NCI-H1092 (cell line): ENCODE results near the gene EFL1.
"Not testable (repeated sequence)": the region's sequence is repeated elsewhere in the genome, so short reads cannot be mapped to it uniquely, and the experiment has no call there.

Experiments used
- DNase-seq: peaks from one replicate; lab custom pipeline; 2025; lab: John Stamatoyannopoulos, UW

EFL1 gene

DNA sequence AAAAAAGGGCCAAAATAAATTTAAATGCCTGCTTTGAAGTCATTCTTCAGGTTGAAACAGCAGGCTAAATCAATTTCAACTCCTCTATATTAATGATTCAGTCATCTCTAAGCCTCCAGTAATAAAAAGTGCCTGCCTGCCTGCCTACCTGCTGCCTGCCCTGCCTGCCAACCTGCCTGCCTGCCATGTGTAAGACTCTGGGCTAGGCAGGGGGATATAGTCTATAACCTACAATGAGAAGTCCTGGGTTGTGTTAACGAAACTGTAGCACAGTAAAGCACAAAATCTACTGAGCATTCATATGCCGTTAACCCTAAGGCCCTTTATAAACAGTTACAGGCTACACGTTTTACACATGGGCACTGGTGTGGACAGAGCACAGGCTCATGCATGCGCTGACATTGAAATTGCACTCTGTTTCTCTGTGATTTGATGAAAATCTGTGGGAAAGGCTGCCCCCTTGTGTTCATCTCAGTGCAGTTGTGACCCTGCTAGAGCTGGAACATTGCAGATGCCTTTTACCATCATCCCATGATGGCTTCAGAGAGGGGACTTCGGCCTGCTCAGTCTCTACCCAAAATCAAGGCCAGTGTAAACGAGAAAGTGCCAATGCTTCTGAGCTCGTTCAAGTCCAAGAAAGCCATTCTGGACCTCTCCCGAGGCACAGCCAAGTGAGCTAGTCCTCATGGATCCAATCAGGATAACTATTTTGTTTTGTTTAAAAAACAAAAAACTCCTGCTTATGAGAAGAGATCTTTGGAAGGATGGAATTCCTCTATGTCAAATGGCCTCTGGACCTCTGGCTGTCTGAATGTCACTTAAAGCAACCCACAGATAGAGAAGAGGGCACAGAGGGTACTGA, 64.6 kb downstream of the EFL1 start:
- DNase-seq, result peak; percentile 13

DNA sequence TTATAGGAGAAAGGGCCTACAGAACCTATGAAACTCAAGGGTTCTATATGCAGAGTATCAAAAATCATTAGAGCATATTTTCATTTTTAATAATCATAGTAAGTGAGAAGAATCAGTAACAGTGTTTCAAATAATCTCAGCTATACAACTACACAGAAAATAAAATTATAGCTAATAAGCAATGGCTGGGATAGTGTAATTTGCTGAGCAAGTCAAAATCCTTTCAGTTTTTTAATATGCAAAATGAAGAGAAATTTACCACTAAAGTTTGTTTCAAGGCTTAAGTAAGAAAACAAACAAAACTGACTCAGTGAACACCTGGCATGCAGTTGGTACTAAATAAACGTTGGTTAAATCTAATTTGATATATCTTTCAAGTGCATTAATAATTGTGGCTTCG, 66.2 kb downstream of the EFL1 start:
- no peak for DNase-seq

DNA sequence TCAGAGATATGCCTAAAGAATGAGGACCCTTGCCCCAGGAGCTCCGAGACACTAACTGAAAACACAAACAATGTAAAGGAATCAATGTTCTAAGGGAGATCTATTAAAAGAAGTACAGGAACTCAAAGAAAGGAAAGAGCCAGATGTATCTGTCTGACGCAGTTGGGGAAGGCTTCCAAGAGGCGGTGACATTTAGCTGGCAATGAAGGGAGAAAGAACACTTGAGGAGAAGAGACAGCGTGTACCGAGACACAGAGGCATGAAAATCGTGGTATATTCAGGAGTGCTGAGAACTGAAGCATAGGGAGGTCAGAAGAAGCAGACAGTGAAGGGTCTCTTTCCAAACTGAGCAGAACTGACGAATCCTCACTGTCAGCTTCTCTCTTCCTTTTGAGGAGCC, 66.7 kb downstream of the EFL1 start:
- DNase-seq, result not testable (repeated sequence)

DNA sequence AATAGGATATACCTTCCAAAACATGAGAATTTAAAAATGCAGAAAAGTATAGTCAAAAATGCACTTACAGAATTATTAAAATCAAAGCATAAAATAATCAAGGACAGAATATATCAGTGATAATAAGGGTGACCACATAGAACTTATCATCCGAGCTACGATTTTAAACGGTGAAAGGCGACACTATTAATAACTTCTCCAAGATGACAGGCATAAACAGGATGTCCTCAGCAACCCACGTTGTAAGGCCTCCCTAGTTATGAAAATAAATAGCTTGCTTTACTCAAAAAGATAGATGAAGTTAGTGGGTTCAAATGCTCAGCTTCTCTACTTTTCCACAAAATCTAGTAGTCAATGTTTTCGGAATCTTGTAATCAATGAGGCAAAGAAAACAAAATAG, 68.0 kb downstream of the EFL1 start:
- DNase-seq, result not testable (repeated sequence)

DNA sequence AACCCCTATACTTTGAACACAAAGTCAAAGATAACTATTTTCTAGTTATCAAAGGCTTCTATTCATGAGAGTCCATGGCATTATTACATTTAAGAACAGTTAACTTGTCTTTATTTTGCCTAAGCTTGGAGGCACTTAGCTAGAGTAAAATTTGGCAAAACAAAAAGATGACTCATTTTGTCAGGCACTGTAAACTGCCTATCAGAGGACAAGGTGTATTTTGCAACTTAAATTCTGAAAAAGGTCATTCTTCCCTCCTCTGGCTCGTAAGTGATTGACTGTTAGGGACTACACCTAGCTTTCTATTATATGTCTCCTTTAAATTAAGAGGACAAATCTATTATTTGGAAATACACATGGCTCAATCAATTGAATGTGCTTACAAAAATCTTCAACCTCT, 69.1 kb downstream of the EFL1 start:
- not testable (repeated sequence) for DNase-seq

DNA sequence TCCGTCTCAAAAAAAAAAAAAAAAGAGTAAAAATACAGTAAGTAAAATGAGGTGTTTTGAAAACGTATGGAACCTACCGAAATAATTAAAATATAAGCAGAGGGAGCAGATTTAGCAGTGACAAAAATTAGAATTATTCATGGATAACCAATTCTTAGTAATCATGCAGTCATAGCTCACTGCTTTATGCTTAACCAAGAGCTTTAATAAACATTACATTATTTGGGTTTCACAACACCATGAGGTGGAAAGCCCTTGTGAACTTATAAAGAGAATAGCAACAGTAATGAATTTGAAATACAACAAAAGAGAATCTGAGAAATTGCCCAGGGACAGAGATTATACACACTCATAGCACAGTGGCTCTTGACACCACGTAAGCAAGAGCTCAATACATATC, 70.1 kb downstream of the EFL1 start:
- DNase-seq, result not testable (repeated sequence)

DNA sequence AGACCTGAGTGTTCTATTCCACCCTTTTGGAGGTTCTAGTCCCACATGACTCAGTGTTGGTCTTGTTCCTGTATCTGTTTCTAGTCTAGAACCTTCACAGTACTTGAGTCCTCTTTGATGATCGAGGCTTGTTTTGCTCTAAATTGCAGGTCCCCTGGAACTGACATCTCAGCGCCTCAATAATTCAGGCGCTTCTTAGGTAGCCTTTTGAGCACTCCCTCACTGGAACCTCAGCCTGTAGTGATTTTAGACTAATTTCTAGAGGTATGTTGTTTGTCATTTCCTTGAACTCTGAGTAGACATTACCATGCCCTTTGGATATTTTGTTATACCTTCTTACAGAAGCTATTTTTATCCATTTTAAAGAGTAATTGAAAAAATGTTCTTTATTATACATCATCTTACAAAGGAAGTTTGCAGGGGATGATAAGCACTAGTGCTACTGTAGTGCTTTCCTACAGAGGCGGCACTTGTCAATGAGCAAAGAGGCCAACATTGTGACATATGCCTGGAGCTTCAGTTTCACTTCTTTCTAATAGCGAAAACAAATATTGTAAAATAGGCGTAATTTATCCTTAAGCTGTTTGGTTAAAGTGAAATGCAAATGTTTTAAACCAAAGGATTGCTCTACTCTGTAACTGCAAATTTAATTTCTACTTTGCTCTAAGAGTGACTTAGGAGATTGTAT, 75.7 kb downstream of the EFL1 start:
- DNase-seq, result no peak

DNA sequence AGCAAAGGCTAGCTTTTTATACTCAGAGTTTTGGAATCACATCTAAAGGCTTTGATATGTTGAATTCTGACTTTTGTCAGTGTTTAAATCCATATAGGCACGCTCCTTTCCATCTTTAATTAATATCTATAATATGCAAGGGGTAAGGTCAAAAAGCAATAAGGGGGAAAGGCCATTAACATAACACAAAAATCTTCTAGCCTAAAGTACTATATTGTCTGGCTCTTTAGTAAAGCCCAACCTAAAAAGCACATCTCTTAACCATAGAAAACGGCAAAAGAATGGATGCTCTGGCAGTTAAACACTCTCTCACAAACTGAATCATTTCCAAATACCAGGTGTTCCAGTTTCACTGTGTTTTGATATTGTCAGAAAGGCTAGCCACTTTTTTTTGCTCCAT, 76.4 kb downstream of the EFL1 start:
- no peak for DNase-seq

DNA sequence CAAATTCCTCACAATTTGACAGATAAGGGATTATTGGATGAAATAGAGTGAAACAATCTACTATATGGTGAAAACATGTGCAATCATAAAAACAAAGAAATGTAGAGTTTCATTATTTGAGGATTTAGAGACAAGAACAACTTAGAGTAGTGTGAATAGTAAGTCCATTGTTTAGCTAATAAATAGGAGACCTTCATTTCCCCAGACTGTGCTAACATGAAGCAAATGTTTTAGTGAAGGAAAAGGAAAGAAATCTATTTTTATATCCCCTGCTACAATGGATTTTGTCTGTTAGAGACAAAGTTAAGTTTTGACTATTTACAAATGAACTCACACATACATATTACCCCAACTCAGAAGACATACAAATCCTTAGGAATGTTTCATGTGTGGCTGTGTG, 77.8 kb downstream of the EFL1 start:
- no peak for DNase-seq

DNA sequence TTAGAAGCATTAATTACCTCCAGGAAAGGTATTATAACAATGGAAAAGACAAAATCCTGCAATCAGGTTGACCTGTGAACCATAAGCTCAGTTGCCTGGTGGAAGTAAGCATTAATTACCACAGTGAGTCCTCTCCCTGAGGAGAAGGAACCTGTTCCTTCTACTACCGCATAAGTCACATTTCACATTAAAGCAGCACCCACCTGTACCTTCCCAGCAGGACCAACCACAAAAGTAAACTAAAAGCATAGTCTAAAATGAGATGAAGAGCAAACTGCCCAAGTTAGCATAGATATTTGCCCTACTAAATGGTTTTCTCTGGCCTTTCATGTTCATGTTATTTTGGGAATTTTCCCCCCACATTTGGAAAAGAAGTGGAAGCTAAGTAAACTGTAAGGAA, 78.2 kb downstream of the EFL1 start:
- no peak for DNase-seq

DNA sequence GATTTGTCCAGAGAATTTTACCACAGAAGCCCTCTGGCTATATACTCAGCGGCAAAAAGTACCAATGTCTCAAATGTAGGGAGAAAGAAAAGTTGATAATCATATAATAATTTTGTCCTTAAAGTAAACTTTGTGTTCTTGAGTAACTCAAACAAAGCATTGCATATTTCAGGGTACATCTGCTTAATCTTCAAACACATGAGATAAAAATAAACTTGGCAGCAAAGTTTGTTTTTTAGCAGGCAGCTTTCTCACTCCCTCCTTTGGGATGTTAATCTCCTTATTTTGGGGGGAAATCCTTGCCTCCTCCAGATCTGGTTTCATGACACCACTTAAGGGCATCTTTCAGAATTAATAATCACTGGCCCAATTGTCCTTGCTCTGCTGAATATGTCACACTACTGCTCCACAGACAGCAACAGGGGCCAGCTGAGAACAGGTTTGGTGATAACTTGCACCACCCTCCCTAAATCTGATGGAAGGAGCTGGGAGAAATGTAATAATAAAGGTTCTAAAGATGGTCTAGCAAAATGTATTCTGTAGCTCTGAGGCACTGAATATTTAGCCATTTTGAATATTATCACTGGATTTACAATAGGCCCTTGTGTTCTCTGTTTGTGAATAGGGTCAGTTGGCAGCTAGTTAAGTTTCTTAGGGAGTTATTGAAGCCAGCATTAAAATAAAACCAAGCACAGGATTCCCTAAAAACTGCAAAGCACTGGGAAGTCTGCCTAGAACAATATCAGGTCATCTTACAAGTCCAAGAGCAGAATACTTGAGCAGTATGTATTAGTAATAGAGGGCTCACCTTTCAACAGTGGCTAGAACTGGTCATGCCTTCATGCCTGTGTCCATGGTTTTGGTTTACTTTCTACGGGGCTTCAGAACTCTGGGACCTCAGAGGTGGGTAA, 79.2 kb downstream of the EFL1 start:
- no peak for DNase-seq

DNA sequence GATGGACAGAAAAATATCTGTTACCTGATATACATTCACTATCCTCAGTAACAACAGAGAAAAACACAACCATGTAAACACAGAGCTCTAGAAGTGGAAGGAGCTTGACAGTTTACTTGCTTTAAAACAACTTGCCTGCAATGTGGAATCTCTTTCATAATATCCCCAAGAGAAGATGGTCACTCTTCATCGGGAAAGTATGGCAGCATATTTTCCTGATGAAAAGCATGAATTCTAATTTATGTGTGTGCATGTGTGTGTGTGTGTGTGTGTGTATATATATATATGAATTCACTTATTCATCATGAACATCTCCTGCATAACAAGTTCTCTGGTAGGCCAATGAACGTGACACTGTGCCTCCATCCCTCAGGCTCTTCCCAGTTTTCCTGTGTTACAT, 81.2 kb downstream of the EFL1 start:
- DNase-seq, result no peak

DNA sequence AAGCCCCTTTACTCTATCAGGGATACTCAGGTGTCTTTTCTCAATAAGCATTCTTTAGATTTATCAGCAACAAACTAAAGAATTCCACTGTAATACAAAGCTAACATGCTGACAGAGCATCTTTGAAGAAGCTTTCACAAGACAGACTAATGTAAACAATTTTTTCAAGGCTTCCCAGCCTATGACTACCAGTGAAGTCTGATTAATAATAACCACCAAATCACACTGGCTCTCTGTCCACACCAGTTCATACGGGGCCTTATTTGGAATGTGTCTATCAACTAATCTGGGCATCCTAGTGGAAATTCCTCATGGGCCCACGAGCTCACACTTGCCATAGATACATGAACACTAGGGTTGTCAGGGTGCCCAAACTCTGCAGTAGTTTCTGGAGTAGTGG, 84.5 kb downstream of the EFL1 start:
- DNase-seq, result no peak

DNA sequence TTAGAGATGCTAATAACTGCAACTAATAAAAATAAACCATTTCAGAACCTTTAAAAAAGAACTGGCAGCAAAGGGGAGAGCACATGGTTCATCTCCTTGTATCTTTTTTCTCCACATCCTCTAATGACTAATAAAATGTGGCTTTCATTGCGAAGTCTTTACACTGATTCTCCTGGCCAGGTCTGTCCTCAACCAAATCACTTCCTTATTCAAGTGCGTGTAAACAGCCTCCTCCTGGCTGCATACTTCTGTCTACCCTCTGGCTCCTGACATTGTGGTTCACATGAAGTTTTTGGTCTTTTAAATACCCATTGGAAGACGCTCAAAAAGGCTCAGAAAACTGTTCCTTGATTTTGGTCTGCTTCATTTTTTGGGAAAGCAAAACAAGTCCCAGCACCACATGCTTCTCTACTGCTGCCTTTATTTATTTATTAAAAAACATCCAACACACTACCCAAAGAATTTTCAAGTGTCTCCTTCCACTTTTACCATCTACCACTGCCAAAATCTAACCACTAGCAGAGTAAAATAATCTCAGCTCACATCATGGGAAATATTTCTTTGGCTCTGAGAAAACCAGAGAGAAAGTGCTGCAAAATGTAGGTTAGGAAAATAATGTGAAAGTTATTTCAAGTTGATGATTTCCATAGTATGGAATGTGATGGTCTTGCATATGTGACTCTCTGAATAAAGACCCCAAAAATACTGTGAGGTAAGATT, 85.1 kb downstream of the EFL1 start:
- DNase-seq, result no peak

DNA sequence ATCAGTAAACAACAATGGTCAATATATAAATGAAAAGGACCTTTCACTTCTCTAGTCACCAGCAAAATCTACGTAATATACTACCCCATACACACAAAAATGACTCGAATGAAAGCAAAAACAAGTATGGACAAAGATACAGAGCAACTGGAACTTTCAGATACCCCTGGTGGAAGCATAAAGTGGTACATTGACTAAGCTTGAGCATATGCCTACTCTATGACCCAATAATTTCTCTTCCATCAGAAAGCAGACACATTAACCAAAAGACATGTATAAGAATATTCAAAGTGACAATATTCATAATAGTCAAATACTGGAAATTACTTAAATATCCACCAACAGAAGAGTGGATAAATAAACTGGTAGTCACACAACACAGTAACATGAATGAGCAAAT, 86.0 kb downstream of the EFL1 start:
- DNase-seq, result no peak

DNA sequence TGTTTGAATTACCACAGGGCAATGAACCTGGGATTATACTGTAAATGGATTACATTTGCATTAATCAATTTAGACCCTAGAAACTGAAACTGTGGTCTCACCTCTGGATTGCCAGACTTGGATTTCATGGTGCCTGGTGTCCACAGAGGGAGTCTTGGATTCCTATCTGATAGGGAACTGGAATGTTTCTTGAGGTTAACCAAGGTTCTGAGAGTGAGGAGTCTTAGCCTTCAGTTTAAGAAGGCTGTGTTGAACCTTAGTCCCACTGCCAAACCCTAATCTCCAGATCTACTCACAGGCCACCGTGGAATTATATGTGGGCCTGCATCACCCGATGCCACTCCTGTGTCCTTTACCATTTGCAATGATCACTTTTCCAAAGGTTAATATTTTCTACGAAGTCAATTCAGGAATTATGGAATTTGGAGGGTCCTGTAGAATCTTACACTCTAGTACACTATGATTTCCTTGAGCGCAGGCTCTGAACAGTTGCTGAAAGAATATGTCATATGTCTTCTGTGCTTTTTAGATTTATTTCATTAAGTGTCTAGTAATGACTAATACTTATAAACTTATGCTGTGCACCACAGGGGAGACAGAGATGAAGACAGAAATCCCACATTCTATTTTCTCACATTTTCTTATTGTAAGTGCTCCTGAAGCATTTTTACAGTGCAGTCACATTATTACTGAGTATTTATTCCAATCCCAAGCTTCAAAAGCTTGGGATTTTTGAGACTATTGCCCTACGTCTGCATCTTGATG, 87.9 kb downstream of the EFL1 start:
- DNase-seq, result no peak

DNA sequence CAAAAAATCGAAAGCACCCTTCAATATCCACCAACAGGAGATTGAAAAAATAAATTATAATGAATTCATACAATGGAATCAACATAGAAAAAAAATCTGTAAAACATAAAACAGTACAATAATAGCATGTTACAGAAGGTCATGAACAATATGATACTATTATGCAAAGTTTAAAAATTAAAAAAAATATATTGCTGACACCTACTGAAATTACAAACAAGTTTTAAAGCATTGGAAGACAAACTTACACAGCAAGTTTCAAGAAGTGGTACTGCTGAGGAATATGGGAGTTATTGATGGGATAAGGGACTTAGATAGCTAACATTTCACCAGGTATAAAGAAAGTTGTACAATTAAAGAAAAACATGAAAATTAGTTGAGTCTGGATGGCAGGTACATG, 89.4 kb downstream of the EFL1 start:
- DNase-seq, result no peak

DNA sequence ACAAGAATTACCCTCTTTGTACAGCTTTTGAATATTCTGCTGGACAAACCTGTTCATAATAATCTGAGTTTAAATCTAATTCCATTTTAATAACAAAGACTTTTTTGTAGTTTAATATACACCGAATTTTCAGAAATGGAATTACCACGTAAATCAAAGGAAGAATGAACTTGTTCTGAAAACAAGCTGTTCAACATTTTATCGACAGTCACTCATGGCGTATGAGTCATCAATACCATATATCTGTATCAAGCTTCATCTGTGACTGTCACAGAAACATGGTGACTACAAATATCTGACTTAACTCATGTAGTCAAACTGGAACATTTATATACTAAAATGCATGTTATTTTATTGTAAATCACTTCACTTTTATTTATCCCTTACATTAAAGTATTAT, 90.0 kb downstream of the EFL1 start:
- DNase-seq, result no peak

DNA sequence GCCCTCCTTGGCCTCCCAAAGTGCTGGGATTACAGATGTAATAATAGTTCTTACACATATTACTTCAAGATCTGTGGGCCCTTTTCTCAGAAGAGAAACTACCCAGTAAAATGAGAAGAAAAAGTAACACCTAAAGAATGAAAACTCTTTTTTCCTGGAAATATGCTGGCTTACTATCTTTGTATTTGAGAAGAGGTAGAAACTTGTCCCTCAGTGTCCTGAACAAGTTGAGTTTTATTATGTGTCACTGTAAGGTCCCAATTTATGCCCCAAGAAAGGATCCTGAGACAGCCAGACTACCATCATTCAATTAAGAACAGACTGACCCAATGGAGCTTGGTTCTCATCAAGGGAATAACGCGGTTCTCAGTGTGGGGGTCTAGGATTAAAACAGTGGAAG, 93.8 kb downstream of the EFL1 start:
- DNase-seq, result no peak

DNA sequence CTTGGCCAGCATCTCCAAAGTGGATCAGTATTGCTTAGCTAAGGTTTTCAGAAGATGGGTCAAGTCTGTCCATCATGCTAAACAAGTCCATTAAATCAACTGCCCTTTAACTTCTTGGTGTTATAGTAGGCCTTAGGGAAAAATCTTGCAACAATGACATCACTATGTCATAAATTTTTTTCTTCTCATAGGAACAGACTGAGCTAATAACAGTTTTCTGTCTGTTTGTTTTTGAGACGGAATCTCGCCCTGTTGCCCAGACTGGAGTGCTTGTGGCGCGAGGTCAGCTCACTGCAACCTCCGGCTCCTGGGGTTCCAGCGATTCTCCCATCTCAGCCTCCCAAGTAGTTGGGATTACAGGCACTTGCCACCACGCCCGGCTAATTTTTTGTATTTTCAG, 94.2 kb downstream of the EFL1 start:
- no peak for DNase-seq

DNA sequence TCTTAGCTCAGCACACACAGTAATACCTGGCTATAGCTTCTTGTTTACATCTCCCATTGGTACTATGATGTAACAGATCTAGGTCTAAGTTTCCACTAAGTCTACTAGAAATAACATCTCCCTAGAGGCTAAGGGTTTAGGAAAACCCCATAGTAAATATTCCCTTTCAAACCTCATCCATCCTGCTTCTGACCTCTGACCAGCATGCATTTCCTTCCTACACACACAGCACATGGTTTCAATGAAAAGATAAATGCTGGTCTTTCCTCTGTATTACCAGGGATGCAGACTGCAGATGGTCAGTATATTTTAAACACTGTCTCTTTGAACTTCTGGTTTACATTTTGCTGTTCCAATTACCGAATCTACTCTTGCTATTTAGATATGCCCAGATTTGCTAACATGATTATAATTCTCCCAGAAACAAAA, 96.6 kb downstream of the EFL1 start:
- DNase-seq, result no peak
